OCI-LY7 (cell line): Measurements from ENCODE around the gene LEF1. TPM values are rescaled to one million over a fixed set of nuclear protein-coding genes. Genes with fewer than 3 reads are reported as not detected.

Experiments used
- BruUV-seq: library from RNA; stranded (reverse); fragments of 400-500 nt; replicated peaks from 2 replicates; lab custom pipeline; 2021; lab: Mats Ljungman, UMichigan
- CTCF ChIA-PET: fragments of 300-600 bp; sonication (Branson Sonifier 250); formaldehyde crosslinking; loops from one replicate; lab custom pipeline; 2022; ENCODE audit warnings: antibody characterized with exemption; ENCODE audit not compliant: unreplicated experiment; lab: Charles Lee
- POLR2A ChIA-PET: fragments of 300-600 bp; sonication (Branson Sonifier 250); formaldehyde crosslinking; loops from one replicate; lab custom pipeline; 2022; ENCODE audit warnings: antibody characterized with exemption; lab: Charles Lee
- DNase-seq: peaks from one replicate; pipeline ENCODE4 v3.0.0-alpha.2; 2015; ENCODE audit warnings: low spot score
- H2AFZ ChIP-seq: fragments of 200-600 bp; sonication (generic), shearing (Covaris generic); 2 replicates; pipeline ENCODE4 v1.6.1; 2014; ENCODE audit warnings: mild to moderate bottlenecking, antibody characterized with exemption, low read length, moderate library complexity
- H3K27ac ChIP-seq: fragments of 200-600 bp; sonication (generic); 2 replicates; pipeline ENCODE4 v1.5.1; 2014; ENCODE audit warnings: mixed run types, low read depth, mild to moderate bottlenecking, moderate library complexity, low read length, inconsistent platforms; ENCODE audit not compliant: poor library complexity, severe bottlenecking
- H3K36me3 ChIP-seq: fragments of 200-600 bp; sonication (generic); 2 replicates; pipeline ENCODE4 v1.6.1; 2014; ENCODE audit warnings: mild to moderate bottlenecking, antibody characterized with exemption, low read length, moderate library complexity, mixed read lengths; ENCODE audit not compliant: insufficient read depth
- H3K4me1 ChIP-seq: fragments of 200-600 bp; sonication (generic); 2 replicates; pipeline ENCODE4 v1.5.1; 2014; ENCODE audit warnings: mild to moderate bottlenecking, low read length; ENCODE audit not compliant: insufficient read depth, poor library complexity, severe bottlenecking
- H3K4me2 ChIP-seq: fragments of 200-600 bp; sonication (generic); 2 replicates; pipeline ENCODE4 v1.6.1; 2014; ENCODE audit warnings: mild to moderate bottlenecking, low read length
- H3K4me3 ChIP-seq: fragments of 200-600 bp; sonication (generic); 2 replicates; pipeline ENCODE4 v1.5.1; 2014; ENCODE audit warnings: mild to moderate bottlenecking, low read depth, low read length; ENCODE audit not compliant: poor library complexity, severe bottlenecking
- H3K79me2 ChIP-seq: fragments of 200-600 bp; sonication (generic); 2 replicates; pipeline ENCODE4 v1.6.1; 2016; ENCODE audit warnings: low read depth, mild to moderate bottlenecking, low read length, moderate library complexity, mixed read lengths; ENCODE audit not compliant: insufficient read depth
- H3K9me2 ChIP-seq: fragments of 200-600 bp; sonication (generic); 2 replicates; pipeline ENCODE4 v1.6.1; 2016; ENCODE audit warnings: mild to moderate bottlenecking, low read length, mixed read lengths; ENCODE audit not compliant: insufficient read depth
- H3K9me3 ChIP-seq: fragments of 200-600 bp; sonication (generic); 2 replicates; pipeline ENCODE4 v1.6.1; 2014; ENCODE audit warnings: mild to moderate bottlenecking, mixed run types, low read length, mixed read lengths
- H4K20me1 ChIP-seq: fragments of 200-600 bp; sonication (generic); 2 replicates; pipeline ENCODE4 v1.6.1; 2014; ENCODE audit warnings: mild to moderate bottlenecking, antibody characterized with exemption, low read length, moderate library complexity, mixed read lengths; ENCODE audit not compliant: insufficient read depth
- CTCF ChIP-seq: fragments of 200-600 bp; sonication (generic); conservative IDR thresholded peaks from 2 replicates; pipeline ENCODE4 v1.5.1; 2014; ENCODE audit warnings: mild to moderate bottlenecking, antibody characterized with exemption, low read length, moderate library complexity, mixed read lengths
- EZH2phosphoT487 ChIP-seq: fragments of 200-600 bp; sonication (generic); IDR thresholded peaks from 2 replicates; pipeline ENCODE4 v1.6.1; 2018; ENCODE audit warnings: low read depth, borderline replicate concordance, mild to moderate bottlenecking, mixed run types, antibody characterized with exemption, low read length, moderate library complexity, mixed read lengths
- intact Hi-C: fragments of 100-400 bp; cut with micrococcal nuclease; formaldehyde crosslinking; loops from one replicate; pipeline ENCODE4 v1.10.0; 2022; ENCODE audit not compliant: unreplicated experiment
- total RNA-seq, 2 experiments: library from RNA; depleted of rRNA in 1 of 2; stranded (reverse); fragments of >200 nt in 1 of 2; shearing (Covaris generic) in 1 of 2; gene quantifications; 2 replicates each; pipeline ENCODE4 v1.2.3, GENCODE V29; 2014 to 2022

LEF1 gene
- total RNA-seq, 2 experiments from 2014 or later, result 207 to 223 TPM

DNA sequence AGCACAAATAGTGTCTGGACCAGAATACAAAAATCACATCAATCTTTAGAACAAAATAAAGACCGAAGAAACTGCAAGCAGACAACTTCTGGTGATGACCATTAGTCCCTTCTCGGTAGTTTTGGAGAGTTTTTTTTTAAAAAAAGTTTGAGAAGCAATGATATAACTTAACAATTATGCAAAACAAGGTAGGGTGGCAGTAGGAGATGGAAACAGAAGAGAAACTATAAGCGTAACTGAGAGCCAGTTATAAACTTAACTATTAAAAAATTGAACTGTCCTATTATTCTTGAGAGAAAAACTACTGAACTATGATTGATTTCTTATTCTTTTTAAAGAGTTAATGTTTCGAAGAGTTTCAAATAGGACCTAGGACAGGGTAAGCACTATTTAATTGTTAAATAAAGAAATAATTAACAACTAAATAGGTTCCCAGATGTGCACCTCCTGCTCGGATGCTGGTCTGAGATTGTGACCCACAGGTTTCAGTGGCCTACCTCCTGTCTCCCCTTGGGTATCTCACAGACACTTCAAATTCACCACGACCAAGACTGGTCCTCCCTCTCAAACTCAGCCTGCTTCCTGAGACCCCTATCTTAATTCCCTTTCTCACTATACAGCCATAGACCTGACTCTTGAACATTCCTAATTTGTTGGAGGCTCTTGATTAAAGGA, 81.3 kb downstream of the LEF1 start:
- intact Hi-C loops, result no loop called here
- H2AFZ ChIP-seq, result no peak overlapping the region
- H3K27ac ChIP-seq, result no peak overlapping the region
- no TSS peak for BruUV-seq
- no peak overlapping the region for H3K4me3 ChIP-seq
- no peaks in the 10 kb centered on the region for H4K20me1 ChIP-seq
- TF ChIP-seq EZH2phosphoT487 (no peak), CTCF (no peak)
- H3K36me3 ChIP-seq, result peaks cover 81% of the 10 kb centered on the region
- POLR2A ChIA-PET, result interaction anchor here (0.7 to 1.2 kb wide), 4 partner anchors 9 to 74 kb away, joined by 3 to 5 read pairs (median 3); no protein-coding TSS in a partner anchor
- H3K4me2 ChIP-seq, result no peak overlapping the region
- H3K9me3 ChIP-seq, result no peaks in the 10 kb centered on the region
- peaks cover 3% of the 10 kb centered on the region for H3K4me1 ChIP-seq
- no peaks in the 10 kb centered on the region for H3K9me2 ChIP-seq
- CTCF ChIA-PET, result interaction anchor here (0.6 kb wide), 1 partner anchor 26 kb away, joined by 3 read pairs; no protein-coding TSS in a partner anchor
- no peak for DNase-seq
- H3K79me2 ChIP-seq, result peaks cover 30% of the 10 kb centered on the region; the same call in 1 of the 2 replicates

- Histone ChIP-seq H3K9me2 (no peaks in the 10 kb centered on the region), H4K20me1 (no peaks in the 10 kb centered on the region), H3K4me3 (no peak overlapping the region), H3K79me2 (0 out of 2 replicates have a peak, but pooled peaks cover 7% of the 10 kb centered on the region), H3K9me3 (no peaks in the 10 kb centered on the region), H3K4me1 (no peaks in the 10 kb centered on the region), H2AFZ (no peak overlapping the region), H3K27ac (no peak overlapping the region), H3K4me2 (no peak overlapping the region), H3K36me3 (peaks cover 98% of the 10 kb centered on the region)
- BruUV-seq, result no TSS peak
- intact Hi-C loops, result no loop called here
- no peak for DNase-seq
- POLR2A ChIA-PET, result no interaction called here
- no peak for TF ChIP-seq CTCF
- no peak for TF ChIP-seq EZH2phosphoT487
- CTCF ChIA-PET, result no interaction called here
These were observed 87.5 kb downstream of the LEF1 start for GRCh38 chr4:108081256-108081655.

GRCh38 chr4:108080747-108081146, 88.0 kb downstream of the LEF1 start:
- no peak overlapping the region for H2AFZ ChIP-seq
- peaks cover 98% of the 10 kb centered on the region for H3K36me3 ChIP-seq
- H3K4me2 ChIP-seq, result no peak overlapping the region
- H3K4me1 ChIP-seq, result no peaks in the 10 kb centered on the region
- H3K4me3 ChIP-seq, result no peak overlapping the region
- no peaks in the 10 kb centered on the region for H4K20me1 ChIP-seq
- H3K79me2 ChIP-seq, result 0 out of 2 replicates have a peak, but pooled peaks cover 7% of the 10 kb centered on the region
- intact Hi-C loops, result no loop called here
- no TSS peak for BruUV-seq
- POLR2A ChIA-PET, result interaction anchor here (1.3 to 1.4 kb wide), 2 partner anchors 10 to 22 kb away, joined by 3 read pairs; no protein-coding TSS in a partner anchor
- no peak for DNase-seq
- CTCF ChIA-PET, result no interaction called here
- no peaks in the 10 kb centered on the region for H3K9me3 ChIP-seq
- no peaks in the 10 kb centered on the region for H3K9me2 ChIP-seq
- TF ChIP-seq EZH2phosphoT487, result no peak
- no peak for TF ChIP-seq CTCF
- H3K27ac ChIP-seq, result no peak overlapping the region
